Measurements from ENCODE around the gene INSC.

The INSC gene

GRCh38 chr11:15153231-15153630 lies 38.5 kb downstream of the INSC start:
- TF ChIP-seq ZNF175 (tag by site-specific recombination; IDR thresholded peaks at IDR 0.05) (no peak), ZNF423 (tag by site-specific recombination; IDR thresholded peaks at IDR 0.05) (no peak), ZNF558 (tag by site-specific recombination; IDR thresholded peaks at IDR 0.05) (no peak), FEZF1 (tag by site-specific recombination; IDR thresholded peaks at IDR 0.05) (no peak), ZNF426 (tag by site-specific recombination; IDR thresholded peaks at IDR 0.05) (no peak), ZNF518A (tag by site-specific recombination; conservative IDR thresholded peaks at IDR 0.05; ENCODE audit: low read depth) (no peak), HOXC10 (CRISPR knock-in tag; IDR thresholded peaks at IDR 0.05) (no peak), ZBTB11 (tag by site-specific recombination; conservative IDR thresholded peaks at IDR 0.05; ENCODE audit: low read depth) (no peak), ZNF549 (tag by site-specific recombination; IDR thresholded peaks at IDR 0.05) (no peak), SP7 (tag by site-specific recombination; IDR thresholded peaks at IDR 0.05) (no peak), SP3 (tag by site-specific recombination; IDR thresholded peaks at IDR 0.05) (no peak), ZNF292 (tag by site-specific recombination; IDR thresholded peaks at IDR 0.05; ENCODE audit: borderline replicate concordance, low read depth) (no peak), ZEB2 (tag by site-specific recombination; IDR thresholded peaks at IDR 0.05) (no peak), ZNF776 (tag by site-specific recombination; IDR thresholded peaks at IDR 0.05; ENCODE audit: borderline replicate concordance) (no peak)
- TF ChIP-seq, protein P1, sequence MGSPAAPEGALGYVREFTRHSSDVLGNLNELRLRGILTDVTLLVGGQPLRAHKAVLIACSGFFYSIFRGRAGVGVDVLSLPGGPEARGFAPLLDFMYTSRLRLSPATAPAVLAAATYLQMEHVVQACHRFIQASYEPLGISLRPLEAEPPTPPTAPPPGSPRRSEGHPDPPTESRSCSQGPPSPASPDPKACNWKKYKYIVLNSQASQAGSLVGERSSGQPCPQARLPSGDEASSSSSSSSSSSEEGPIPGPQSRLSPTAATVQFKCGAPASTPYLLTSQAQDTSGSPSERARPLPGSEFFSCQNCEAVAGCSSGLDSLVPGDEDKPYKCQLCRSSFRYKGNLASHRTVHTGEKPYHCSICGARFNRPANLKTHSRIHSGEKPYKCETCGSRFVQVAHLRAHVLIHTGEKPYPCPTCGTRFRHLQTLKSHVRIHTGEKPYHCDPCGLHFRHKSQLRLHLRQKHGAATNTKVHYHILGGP (tag by site-specific recombination; IDR thresholded peaks at IDR 0.05) = no peak
- TF ChIP-seq, protein P2, sequence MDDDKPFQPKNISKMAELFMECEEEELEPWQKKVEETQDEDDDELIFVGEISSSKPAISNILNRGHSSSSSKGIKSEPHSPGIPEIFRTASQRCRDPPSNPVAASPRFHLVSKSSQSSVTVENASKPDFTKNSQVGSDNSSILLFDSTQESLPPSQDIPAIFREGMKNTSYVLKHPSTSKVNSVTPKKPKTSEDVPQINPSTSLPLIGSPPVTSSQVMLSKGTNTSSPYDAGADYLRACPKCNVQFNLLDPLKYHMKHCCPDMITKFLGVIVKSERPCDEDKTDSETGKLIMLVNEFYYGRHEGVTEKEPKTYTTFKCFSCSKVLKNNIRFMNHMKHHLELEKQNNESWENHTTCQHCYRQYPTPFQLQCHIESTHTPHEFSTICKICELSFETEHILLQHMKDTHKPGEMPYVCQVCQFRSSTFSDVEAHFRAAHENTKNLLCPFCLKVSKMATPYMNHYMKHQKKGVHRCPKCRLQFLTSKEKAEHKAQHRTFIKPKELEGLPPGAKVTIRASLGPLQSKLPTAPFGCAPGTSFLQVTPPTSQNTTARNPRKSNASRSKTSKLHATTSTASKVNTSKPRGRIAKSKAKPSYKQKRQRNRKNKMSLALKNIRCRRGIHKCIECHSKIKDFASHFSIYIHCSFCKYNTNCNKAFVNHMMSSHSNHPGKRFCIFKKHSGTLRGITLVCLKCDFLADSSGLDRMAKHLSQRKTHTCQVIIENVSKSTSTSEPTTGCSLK (tag by site-specific recombination; IDR thresholded peaks at IDR 0.05) = no peak
- TF ChIP-seq, protein P3, sequence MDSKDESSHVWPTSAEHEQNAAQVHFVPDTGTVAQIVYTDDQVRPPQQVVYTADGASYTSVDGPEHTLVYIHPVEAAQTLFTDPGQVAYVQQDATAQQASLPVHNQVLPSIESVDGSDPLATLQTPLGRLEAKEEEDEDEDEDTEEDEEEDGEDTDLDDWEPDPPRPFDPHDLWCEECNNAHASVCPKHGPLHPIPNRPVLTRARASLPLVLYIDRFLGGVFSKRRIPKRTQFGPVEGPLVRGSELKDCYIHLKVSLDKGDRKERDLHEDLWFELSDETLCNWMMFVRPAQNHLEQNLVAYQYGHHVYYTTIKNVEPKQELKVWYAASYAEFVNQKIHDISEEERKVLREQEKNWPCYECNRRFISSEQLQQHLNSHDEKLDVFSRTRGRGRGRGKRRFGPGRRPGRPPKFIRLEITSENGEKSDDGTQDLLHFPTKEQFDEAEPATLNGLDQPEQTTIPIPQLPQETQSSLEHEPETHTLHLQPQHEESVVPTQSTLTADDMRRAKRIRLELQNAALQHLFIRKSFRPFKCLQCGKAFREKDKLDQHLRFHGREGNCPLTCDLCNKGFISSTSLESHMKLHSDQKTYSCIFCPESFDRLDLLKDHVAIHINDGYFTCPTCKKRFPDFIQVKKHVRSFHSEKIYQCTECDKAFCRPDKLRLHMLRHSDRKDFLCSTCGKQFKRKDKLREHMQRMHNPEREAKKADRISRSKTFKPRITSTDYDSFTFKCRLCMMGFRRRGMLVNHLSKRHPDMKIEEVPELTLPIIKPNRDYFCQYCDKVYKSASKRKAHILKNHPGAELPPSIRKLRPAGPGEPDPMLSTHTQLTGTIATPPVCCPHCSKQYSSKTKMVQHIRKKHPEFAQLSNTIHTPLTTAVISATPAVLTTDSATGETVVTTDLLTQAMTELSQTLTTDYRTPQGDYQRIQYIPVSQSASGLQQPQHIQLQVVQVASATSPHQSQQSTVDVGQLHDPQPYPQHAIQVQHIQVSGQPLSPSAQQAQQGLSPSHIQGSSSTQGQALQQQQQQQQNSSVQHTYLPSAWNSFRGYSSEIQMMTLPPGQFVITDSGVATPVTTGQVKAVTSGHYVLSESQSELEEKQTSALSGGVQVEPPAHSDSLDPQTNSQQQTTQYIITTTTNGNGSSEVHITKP (tag by site-specific recombination; IDR thresholded peaks at IDR 0.05) = no peak
- Histone ChIP-seq H3K9me3 (ENCODE audit: control insufficient read depth, insufficient read depth, low read depth, low read length) (no peaks in the 10 kb centered on the region), H3K36me3 (ENCODE audit: control insufficient read depth in 2 of 2, insufficient read depth in 1 of 2, low read length in 2 of 2) (no peaks in the 10 kb centered on the region), H3K4me3 (ENCODE audit: low read depth, low read length) (no peak overlapping the region), H3K27ac (ENCODE audit: extremely low read depth, low read depth, low read length) (no peak overlapping the region), H3K4me1 (ENCODE audit: control insufficient read depth, insufficient read depth, low read length) (no peaks in the 10 kb centered on the region)
- ChIA-PET POLR2A (no interaction called here), CTCF (interaction anchor here (0.6 to 1.0 kb wide), 2 partner anchors 52 to 115 kb away, joined by 3 to 5 read pairs; no protein-coding TSS in a partner anchor)

All from HEK293 (cell line).